ENCODE results near the gene L3MBTL2.

Gene L3MBTL2

GRCh38 chr22:41215409-41215808 is 10.3 kb downstream of the L3MBTL2 start:
- DNase-seq (ENCODE audit: low read depth): no peak

- DNase-seq (ENCODE audit: low read depth): no peak
Observed at GRCh38 chr22:41215926-41216325, 10.8 kb downstream of the L3MBTL2 start.

GRCh38 chr22:41216984-41217383 is 11.9 kb downstream of the L3MBTL2 start:
- DNase-seq (ENCODE audit: low read depth): no peak

GRCh38 chr22:41217553-41218157 is 12.5 kb downstream of the L3MBTL2 start:
- DNase-seq (ENCODE audit: low read depth): no peak

GRCh38 chr22:41222846-41223507 is 17.9 kb downstream of the L3MBTL2 start:
- DNase-seq (ENCODE audit: low read depth): no peak

GRCh38 chr22:41223535-41223934 is 18.4 kb downstream of the L3MBTL2 start:
- no peak for DNase-seq (ENCODE audit: low read depth)

- DNase-seq (ENCODE audit: low read depth): no peak
Observed at GRCh38 chr22:41226723-41227655, 21.9 kb downstream of the L3MBTL2 start.

- no peak for DNase-seq (ENCODE audit: low read depth)
Observed at GRCh38 chr22:41229215-41229614, 24.1 kb downstream of the L3MBTL2 start.

- no peak for DNase-seq (ENCODE audit: low read depth)
Observed at GRCh38 chr22:41229730-41230400, 24.8 kb downstream of the L3MBTL2 start.

- no peak for DNase-seq (ENCODE audit: low read depth)
Observed at GRCh38 chr22:41230401-41230785, 25.3 kb downstream of the L3MBTL2 start.

- DNase-seq (ENCODE audit: low read depth): no peak
Observed at GRCh38 chr22:41231369-41231768, 26.3 kb downstream of the L3MBTL2 start.

GRCh38 chr22:41234815-41235695 is 29.9 kb downstream of the L3MBTL2 start:
- no peak for DNase-seq (ENCODE audit: low read depth)

- no peak for DNase-seq (ENCODE audit: low read depth)
Observed at GRCh38 chr22:41237036-41237706, 32.1 kb downstream of the L3MBTL2 start.

- DNase-seq (ENCODE audit: low read depth): peak; percentile 44
Observed at GRCh38 chr22:41237707-41238569, 32.8 kb downstream of the L3MBTL2 start.

GRCh38 chr22:41238570-41239442 is 33.7 kb downstream of the L3MBTL2 start:
- DNase-seq (ENCODE audit: low read depth): no peak

GRCh38 chr22:41239443-41240128 is 34.5 kb downstream of the L3MBTL2 start:
- DNase-seq (ENCODE audit: low read depth): no peak

- no peak for DNase-seq (ENCODE audit: low read depth)
Observed at GRCh38 chr22:41240377-41241132, 35.4 kb downstream of the L3MBTL2 start, which contains the start of gene CHADL. CHADL (minus strand) TSS chr22:41240931; CDS start chr22:41240881, 50 bp downstream.

All from stimulated activated CD8-positive, alpha-beta memory T cell treated with anti-CD3 and anti-CD28 coated beads, Interleukin-15, amount 100 ng/mL, for 24 hours (primary cell).